HG03196 (cell line): ENCODE results near the gene IZUMO3.
"Not testable (repeated sequence)": the region's sequence is repeated elsewhere in the genome, so short reads cannot be mapped to it uniquely, and the experiment has no call there.

Source experiments
- ATAC-seq: cut with Tn5 transposase; IDR thresholded peaks from one replicate; pipeline ENCODE4 v1.9.1; 2021; ENCODE audit not compliant: unreplicated experiment

The IZUMO3 gene, protein sequence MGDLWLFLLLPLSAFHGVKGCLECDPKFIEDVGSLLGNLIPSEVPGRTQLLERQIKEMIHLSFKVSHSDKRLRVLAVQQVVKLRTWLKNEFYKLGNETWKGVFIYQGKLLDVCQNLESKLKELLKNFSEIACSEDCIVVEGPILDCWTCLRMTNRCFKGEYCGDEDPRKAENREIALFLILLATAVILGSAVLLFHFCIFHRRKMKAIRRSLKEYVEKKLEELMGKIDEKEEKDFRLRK

DNA sequence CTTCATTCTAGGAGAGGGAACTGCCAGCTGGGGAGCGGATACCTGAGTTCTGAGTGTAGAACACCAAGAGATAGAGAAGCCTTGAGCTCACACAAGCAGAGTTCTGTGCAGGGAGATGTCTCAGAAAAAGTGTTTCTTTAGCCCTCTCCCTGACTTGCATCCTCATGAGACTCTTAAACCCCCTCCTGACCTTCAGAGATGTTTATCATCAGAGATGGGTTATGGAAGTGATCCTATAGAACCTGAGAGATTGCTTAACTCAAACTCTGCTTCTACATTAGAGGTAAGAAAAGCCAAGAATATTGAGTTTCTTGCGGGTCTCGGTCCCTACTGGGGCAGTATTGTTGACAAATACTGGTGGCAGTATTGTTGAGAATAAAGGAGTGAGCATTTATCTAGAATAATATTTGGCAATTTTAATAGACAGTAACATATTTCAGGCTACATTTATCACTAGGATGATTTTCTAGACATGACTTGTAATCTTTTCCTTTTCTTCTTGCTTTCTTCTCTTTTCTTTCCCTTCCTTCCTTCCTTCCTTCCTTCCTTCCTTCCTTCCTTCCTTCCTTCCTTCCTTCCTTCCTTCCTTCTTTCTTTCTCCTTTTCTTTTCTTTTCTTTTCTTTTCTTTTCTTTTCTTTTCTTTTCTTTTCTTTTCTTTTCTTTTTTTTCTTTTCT lies at the start of gene IZUMO3:
Gene IZUMO3, minus strand, starts transcription at position 51 of the 676 bp plus-strand sequence. CDS start 248 bp downstream, outside the sequence.
- ATAC-seq, result no peak

DNA sequence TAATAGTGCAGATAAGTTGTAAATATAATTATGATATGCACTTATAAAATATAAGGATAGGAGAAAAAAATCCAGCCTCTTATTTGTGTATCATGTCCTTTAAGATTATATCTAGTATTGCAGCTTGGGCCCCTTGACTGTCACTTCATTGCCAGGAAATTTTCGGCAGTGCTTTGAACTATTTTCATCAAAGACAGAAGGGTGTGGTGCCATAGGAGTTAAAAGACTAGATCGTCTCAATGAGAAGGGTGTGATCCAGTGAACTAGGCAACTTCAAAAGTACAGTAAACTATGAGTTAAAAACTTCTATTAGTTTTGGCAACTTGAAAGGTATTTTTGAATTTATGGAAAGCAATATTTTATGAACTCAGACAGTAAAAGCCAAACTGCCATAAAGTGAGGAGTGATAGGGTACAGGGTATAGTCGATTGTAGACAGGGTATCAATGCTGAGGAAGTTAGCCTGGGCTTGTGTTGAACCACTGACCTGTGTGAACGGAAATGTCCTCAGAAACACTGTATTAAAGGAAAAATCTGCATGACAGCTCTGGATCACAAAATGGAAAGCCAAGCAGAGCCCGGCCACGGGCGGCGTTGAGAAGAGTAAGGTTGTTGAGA lies 48.6 kb upstream of the IZUMO3 start:
- ATAC-seq, result no peak

DNA sequence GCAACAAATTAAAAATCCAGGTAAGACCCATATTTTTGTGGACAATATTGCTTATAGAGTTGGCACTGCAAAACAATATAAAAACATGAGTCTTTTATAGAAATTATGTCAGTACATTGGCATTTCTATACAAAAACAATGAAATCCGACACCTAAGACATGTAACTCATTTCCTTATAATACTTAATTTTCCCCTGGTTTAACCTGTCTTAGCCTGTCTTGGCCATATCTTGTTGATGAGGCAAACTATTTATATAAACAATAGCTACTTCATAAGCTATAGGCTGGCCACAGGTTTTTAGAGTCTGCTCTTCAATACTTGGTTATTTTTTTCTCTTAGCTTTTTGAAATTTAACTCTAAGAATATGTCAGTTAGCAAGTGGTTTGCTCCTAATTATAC lies 44.7 kb upstream of the IZUMO3 start:
- no peak for ATAC-seq

DNA sequence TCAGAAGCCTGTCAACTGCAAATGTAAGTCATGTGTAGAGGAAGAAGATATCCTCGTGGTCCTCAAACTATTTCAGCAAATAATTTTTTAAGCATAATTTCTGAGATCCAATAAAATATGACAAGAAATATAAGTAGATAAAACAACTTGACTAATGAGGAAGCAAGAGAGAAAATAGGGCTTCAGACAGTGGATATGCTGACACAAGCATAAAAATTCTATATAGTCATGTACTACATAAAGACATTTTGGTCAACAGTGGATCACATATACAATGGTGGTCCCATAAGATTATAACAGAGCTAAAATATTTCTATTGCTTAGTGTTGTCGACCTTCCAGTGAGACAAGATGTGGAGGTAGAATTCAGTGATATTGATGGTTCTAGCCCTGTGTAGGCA lies 42.2 kb upstream of the IZUMO3 start:
- ATAC-seq, result no peak

DNA sequence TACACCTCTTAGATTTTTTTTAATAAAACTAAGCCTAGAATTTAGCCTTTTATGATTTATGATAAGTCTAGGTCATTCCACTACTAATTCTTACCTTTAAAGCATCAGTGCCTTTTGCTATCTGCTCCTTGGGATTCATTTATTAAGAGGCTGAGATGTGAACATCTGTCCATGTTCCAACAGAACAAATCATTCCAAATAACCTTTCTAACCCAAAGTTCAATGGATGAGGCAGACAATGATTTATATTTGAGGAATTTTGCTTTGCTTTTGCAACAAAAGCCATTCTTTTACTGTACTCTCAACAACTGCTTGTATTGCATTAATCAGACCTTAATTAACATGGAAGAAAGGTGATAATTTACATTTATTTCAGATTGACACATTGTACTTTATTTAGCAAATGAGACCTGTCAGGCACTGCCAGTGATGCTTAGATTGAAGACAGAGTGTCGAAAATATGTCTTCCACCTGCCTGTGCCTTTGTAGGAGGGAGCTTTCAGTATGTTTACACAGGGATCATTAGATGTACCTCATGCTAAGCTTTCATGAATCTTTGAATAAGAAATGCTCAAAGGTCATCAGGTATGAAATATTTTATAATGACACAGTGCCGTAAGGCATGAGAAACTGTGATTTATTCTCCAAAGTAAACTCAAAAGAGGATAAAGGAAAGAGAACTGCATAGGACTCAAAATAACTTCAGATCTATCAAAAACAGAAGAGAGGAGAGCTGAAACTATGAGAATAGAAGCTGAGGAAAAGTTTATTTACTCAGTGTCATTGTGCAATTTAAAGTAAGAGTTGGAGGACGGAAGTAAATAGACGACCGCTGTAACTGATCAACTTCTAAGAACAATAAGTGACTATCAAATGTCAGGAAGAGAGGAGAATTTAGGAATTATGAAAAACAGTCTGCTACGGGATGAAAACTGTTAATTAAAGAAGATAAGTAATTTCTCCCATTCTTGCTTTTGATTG lies 36.7 kb upstream of the IZUMO3 start:
- no peak for ATAC-seq

DNA sequence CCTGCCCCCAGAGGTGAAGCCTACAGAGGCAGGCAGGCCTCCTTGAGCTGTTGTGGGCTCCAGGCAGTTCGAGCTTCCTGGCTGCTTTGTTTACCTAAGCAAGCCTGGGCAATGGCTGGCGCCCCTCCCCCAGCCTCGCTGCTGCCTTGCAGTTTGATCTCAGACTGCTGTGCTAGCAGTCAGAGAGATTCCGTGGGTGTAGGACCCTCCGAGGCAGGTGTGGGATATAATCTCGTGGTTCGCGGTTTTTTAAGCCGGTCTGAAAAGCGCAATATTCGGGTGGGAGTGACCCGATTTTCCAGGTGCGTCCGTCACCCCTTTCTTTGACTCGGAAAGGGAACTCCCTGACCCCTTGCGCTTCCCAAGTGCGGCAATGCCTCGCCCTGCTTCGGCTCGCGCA lies 34.3 kb upstream of the IZUMO3 start:
- not testable (repeated sequence) for ATAC-seq

DNA sequence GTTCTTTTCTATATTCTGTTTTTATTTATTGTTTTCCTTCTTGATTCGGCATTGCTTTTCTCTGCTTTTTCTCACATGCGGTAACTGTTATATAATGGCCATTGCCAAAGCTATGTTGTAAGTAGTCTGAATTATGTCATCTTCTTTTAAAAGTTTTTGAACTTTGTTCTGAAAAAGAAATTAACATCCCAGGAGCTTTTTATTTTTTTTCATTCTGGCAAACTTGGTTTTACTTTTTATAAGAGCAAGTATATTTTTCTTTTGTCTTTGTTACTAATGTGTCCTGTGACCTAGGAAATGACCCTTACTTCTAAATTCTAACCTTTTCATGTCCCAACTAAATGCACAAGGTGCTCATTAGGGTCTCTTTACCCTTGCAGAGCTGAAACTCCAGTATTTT lies 26.7 kb upstream of the IZUMO3 start:
- ATAC-seq, result no peak

DNA sequence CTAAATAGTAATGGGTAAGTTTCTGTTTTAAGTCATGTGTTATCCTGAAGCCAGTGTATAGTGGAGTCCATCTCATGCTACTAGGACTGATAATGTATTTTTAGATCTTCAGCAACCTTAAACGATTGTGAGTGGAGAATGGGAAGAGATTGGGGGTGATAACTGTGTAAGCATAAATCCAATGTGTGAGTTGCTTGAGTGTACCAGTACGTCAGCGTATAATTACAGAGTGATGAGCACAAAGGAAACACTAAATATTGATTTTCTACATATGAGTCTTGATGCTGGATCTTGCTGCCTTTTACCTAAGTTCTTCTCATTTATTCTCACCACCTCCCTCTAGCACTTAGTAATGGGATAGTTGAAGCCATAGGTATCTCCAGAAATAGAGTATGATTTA lies 16.3 kb upstream of the IZUMO3 start:
- no peak for ATAC-seq

DNA sequence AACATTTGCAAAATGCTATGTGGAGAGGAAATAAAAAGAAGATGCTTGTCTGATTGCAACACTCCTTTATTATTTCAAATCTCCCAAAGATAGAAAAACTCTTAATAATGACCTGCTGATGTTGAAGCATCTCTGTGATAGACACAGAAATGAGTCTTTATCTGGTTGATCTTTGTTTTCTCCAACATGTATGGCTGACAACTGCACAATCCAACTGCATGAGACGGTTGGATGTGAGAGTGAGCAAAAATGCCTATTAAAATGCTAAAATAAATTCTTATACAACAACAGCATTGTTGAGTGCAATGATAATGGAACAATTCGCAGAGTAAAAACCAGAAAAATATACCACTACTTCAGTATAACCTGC lies 7.5 kb upstream of the IZUMO3 start:
- no peak for ATAC-seq

DNA sequence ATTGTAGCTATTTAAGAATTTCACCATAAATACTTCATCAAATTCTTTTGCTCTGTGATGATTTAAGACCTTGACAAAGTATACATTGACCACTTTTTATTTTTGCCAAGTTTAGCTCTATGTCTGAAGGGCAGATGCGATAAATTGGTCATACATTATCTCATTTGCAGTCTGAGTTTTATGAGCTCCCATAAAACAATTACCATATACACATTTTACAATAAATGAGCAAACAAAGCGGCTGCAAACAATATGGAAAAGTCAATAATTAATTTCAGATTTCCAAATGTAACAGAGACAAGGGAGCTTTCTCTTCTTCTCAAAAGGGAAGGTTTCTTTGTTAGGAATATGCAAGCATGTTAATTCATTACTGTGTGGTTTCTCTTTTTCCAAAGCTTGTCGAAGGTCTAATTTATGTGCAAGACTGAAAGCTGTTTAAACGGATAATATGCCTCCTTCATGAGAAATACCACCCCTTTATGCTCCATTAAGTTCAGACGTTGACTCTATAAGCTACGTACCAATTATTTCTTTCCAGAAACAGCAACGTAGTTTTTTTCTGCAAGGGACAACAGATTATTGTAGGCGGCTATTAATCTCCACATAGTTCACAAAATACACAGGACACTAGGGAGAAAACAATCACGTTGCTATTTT lies 7.0 kb upstream of the IZUMO3 start:
- no peak for ATAC-seq

DNA sequence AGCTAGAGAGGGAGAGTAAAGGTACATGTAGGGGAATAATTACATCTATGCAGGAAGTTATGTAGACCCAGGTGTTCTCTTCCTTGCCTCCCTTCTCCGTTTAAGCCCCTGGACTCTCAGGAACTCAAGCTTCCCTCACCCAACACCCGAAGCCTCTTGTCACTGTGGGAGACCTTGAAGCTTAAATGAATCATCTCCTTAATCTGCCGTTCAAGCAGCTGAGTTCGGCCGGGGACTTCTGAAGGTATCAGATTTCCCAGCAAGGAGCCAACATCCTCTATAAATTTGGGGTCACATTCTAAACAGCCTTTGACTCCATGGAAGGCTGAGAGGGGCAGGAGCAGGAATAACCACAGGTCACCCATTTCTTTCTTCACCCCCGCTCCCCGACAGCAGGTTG lies 412 bp downstream of the IZUMO3 start:
- ATAC-seq, result no peak

DNA sequence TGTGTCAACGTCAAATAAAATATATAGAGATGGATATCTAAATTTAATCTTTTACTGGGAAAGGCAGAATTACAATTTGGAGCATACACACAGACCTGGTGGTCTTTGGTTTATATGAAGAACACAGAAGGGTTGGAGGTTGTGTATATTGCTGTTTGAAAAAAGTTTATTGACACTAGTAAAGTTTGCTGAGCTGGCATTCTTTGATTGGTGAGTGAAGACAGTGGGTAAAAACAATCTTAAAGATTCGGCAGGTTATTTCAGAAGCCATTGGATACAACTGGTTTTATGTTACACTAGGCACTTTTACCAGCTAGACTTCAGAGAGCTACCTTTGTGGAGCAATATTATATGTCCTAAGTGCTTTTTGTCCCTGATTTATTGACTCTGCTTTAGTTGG lies 27.2 kb downstream of the IZUMO3 start:
- no peak for ATAC-seq

DNA sequence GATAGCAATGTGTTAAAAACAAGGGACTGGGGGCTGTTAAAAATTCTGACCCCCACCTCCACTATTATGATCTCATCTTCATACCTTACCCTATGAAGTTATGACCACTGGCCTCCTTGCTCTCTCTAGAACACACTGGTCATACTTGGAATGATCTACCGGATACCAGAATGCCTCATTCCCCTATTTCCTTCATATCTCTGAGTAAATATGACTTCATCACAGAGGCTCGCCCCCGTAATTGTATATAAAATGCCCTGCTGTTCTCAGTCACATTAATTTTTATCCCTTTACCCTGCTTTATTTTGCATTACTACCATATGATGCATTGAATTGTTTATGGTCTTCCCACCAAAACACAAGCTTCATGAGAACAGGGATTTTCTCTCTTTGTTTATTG lies 29.2 kb downstream of the IZUMO3 start:
- ATAC-seq, result no peak

DNA sequence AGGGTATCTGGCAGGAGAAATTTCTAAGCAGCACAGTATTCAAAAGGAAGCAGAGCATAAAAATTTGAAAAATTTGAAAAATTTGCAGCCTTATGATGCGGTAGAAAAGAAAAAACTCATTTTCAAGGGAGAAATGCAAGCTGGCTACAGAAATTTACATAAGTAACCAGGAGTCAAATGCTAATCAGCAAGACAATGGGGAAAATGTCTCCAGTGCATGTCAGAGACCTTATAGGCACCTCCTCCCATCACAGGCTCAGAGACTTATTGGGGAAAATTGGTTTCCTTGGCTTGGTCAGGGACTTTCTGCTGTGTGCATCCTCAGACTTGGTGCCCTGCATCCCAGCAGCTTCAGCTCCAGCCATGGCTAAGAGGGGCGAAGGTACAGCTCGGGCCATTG lies 35.8 kb downstream of the IZUMO3 start:
- no peak for ATAC-seq

DNA sequence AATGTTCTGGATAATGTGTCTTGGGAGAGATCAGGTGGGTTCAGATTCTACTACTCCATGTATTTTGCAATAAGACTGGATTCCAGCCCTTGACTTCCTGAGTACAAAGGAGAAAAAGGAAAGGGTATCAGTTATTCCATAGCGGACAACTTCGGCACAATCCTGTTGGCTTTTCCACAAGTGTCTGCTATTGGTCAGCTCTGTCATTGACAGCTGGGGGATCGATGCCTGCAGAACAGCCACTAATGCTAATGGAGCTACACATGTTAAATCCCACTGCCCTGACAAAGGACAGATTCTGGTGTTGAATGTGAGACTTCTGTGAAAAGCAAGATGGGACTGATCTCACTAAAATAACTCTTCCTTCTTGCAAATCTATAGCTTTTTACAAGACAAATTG lies 41.2 kb downstream of the IZUMO3 start:
- no peak for ATAC-seq

DNA sequence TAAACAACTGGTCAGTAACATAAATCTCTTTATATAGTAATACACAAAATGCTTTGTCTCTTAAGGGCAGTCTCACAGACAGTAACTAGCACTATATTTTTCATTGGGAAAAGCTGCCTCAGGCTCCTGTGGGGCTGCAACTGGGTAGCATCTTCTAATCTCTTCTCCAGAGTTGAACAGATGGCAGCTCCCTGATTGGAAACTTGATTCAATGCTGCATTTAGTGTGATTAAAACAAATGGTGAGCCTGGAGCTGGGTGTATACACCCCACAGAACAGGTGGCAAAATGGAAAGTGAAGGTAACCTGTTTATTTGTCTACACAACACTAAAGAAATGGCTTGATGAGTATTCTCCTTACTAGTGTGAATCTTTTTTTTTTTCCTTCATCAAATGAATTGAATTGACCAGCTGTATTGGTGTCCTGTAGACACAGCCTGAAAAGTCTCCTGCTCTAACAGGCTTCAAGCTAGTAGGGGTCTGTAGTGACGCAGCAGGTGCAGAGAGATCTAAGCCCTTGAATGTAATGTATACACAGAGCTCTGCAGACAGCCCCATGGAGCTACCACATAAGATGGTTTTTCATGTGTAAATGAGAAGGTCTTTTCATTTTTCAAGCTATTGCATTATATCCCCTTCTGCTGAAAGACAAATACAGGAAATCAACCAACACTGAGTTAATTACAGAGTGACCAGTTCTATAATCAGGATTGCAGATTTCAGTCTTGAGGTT lies 43.3 kb downstream of the IZUMO3 start:
- ATAC-seq, result no peak

DNA sequence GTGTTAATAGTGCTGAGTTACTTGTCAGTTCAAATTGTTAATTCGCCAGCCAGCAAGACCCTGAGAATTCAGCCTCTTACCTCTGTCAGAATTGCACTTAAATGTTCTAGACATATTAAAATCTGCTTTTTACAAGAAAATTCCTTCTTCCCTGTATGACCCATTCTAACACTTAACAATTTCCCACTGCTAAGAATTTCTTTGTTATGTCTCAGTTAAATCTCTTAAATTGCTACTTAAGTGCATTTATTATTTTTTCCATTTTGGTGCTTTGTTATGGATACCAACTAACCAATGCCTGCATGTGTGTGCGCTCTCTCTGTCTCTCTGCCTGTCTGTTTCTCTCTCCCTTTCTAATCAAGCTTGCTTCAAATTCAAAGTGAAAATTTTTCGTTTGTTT lies 44.9 kb downstream of the IZUMO3 start:
- ATAC-seq, result no peak

DNA sequence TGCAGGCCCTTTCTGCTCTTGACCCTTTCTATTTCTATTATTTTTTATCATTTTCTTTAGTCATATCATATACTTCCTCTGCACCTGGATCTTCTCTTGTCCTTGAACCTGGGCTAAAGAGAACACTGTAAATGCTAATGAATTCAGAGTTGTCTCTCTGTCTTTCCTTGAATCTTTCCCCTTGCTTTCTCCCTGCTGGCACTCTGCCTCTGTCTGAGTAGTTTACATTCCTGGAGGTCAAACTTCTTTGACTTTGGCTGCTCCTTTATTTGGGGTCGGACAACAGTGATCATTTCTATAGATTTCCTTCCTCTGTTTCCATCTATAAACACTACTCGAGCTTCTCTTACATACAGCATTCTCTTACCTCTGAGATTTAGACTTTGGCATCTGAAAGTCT lies 47.1 kb downstream of the IZUMO3 start:
- ATAC-seq, result no peak

DNA sequence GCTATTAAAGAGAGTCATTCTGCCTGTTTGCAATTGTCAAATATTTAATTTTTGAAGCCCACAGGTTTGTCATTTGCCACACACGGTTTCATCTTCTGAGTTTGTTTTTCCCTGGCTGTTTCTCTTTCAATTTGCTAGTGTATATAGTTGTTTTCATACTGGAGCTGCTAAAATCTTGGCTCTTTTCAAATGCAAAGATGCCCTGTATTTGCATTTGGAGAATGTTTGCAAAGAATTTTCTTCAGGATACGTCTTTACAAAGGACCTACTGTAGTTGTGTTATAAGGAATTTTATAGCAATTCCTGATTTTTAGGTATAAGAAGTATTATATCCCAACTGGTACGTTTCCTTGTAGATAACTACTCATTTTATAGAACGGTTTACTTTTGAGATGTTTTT lies 48.0 kb downstream of the IZUMO3 start:
- no peak for ATAC-seq
